HAP-1 (cell line): ENCODE results near the gene MITF.

Source experiments
- DNase-seq, 2 experiments: peaks; one replicate each; pipeline ENCODE4 v3.0.0-alpha.2; 2016 to 2020; ENCODE audit warnings: low spot score in 2 of 2
- H3K27me3 ChIP-seq: fragments of 250-450 bp; sonication (Bioruptor Pico); 2 replicates; pipeline ENCODE4 v1.5.1; 2020; ENCODE audit warnings: low read depth, mild to moderate bottlenecking, moderate library complexity
- H3K36me3 ChIP-seq: fragments of 250-450 bp; sonication (Bioruptor Pico); replicated peaks from 2 replicates; pipeline ENCODE4 v1.5.1; 2020; ENCODE audit warnings: mild to moderate bottlenecking
- H3K4me1 ChIP-seq: fragments of 250-450 bp; sonication (Bioruptor Pico); 2 replicates; pipeline ENCODE4 v1.5.1; 2020; ENCODE audit warnings: mild to moderate bottlenecking
- H3K4me3 ChIP-seq: fragments of 250-450 bp; sonication (Bioruptor Pico); 2 replicates; pipeline ENCODE4 v1.5.1; 2020; ENCODE audit warnings: mild to moderate bottlenecking, moderate library complexity
- H3K9me3 ChIP-seq: fragments of 250-450 bp; sonication (Bioruptor Pico); 2 replicates; pipeline ENCODE4 v1.5.1; 2020; ENCODE audit warnings: mild to moderate bottlenecking, moderate library complexity
- in situ Hi-C: fragments of 300-500 bp; cut with MboI; formaldehyde crosslinking; loops from 3 replicates; pipeline ENCODE4 v1.14.3; 2020; ENCODE audit warnings: low sequenced_read_pairs, inconsistent platforms, mixed read lengths

MITF gene

GRCh38 chr3:69951616-69952015 is 212.4 kb downstream of the MITF start:
- Histone ChIP-seq H3K9me3 (no peaks in the 10 kb centered on the region), H3K4me1 (peaks cover 1% of the 10 kb centered on the region; the same call in 1 of the 2 replicates), H3K4me3 (no peak overlapping the region), H3K27me3 (no peaks in the 10 kb centered on the region), H3K36me3 (no peaks in the 10 kb centered on the region)
- in situ Hi-C loops, result no loop called here
- no peak for DNase-seq

DNA sequence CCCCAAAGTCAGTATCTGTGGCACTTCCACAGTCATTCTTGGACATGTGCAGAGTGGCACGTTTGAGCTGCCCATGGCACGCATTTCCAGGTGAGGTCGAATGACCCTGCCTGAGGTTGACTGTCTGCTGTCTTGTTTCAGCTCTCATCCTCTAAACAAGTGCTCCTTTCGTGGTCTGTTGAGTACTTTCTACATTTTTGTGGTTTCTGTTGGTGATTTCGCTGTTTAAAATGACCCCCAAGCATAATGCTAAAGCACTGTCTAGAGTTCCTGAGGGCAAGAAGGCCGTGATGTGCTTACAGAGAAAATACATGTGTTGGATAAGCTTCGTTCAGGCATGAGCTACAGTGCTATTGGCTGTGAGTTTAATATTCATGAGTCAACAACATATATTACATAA is 220.3 kb downstream of the MITF start:
- no peaks in the 10 kb centered on the region for H3K27me3 ChIP-seq
- H3K9me3 ChIP-seq, result no peaks in the 10 kb centered on the region
- no peak overlapping the region for H3K4me3 ChIP-seq
- H3K4me1 ChIP-seq, result peaks cover 20% of the 10 kb centered on the region
- no peak for DNase-seq
- in situ Hi-C loops, result no loop called here
- H3K36me3 ChIP-seq, result no peaks in the 10 kb centered on the region

- no peak overlapping the region for H3K4me3 ChIP-seq
- H3K9me3 ChIP-seq, result no peaks in the 10 kb centered on the region
- in situ Hi-C loops, result no loop called here
- H3K27me3 ChIP-seq, result no peaks in the 10 kb centered on the region
- no peaks in the 10 kb centered on the region for H3K36me3 ChIP-seq
- DNase-seq, result peak; percentile 12 to 78
- H3K4me1 ChIP-seq, result peaks cover 16% of the 10 kb centered on the region
Measured at GRCh38 chr3:69961706-69962439, 222.6 kb downstream of the MITF start.

DNA sequence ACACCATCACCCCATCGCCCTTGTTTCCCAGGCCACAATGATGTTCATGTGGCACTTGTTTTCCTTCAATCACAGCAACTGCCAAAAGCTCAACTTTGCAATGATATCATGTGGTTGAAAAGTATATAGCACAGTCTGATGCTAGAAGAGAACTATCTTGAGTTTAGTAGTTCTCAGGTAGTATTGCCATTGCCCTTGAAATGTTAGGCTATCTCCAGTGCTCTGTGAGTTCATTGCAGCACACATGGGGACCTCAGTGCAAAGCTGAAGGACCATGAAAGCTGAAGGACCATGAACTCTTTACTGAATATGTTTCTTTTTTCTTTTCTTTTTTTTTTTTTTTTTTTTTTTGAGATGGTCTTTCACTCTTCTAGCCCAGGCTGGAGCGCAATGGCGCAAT is 224.4 kb downstream of the MITF start:
- Histone ChIP-seq H3K4me3 (no peak overlapping the region), H3K4me1 (peaks cover 9% of the 10 kb centered on the region), H3K27me3 (no peaks in the 10 kb centered on the region), H3K9me3 (no peaks in the 10 kb centered on the region), H3K36me3 (no peaks in the 10 kb centered on the region)
- DNase-seq, result no peak
- in situ Hi-C loops, result no loop called here

- Histone ChIP-seq H3K27me3 (no peaks in the 10 kb centered on the region), H3K4me3 (no peak overlapping the region), H3K4me1 (peaks cover 5% of the 10 kb centered on the region), H3K36me3 (no peaks in the 10 kb centered on the region), H3K9me3 (no peaks in the 10 kb centered on the region)
- no peak for DNase-seq
- in situ Hi-C loops, result no loop called here
Measured at GRCh38 chr3:69967156-69967555, 227.9 kb downstream of the MITF start.

- DNase-seq, result no peak
- Histone ChIP-seq H3K27me3 (no peaks in the 10 kb centered on the region), H3K4me1 (no peaks in the 10 kb centered on the region), H3K4me3 (no peak overlapping the region), H3K9me3 (no peaks in the 10 kb centered on the region), H3K36me3 (no peaks in the 10 kb centered on the region)
- in situ Hi-C loops, result no loop called here
Measured at GRCh38 chr3:69970827-69971226, 231.6 kb downstream of the MITF start.

GRCh38 chr3:69972672-69973071 is 233.4 kb downstream of the MITF start:
- Histone ChIP-seq H3K4me1 (no peaks in the 10 kb centered on the region), H3K27me3 (no peaks in the 10 kb centered on the region), H3K9me3 (no peaks in the 10 kb centered on the region), H3K36me3 (no peaks in the 10 kb centered on the region), H3K4me3 (no peak overlapping the region)
- no peak for DNase-seq
- in situ Hi-C loops, result no loop called here

DNA sequence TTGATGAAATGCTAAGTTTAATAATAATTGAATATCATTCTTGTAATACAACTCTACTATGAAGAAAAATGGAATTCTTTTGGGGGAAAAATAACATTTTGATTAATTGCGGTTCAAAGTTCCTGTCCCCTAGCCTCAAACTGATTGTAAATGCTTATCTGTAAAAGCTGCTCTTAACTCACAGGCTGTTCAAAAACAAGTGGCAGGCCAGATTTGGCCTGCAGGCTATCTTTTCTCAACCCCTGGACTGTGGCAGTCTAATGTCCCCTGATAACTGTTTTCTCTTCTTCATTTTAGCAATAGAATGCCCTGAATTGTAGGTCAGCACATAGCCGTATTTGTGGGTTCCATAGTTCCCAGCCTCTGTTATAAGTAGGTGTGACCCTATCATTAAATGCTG is 236.8 kb downstream of the MITF start:
- no peaks in the 10 kb centered on the region for H3K4me1 ChIP-seq
- in situ Hi-C loops, result no loop called here

DNA sequence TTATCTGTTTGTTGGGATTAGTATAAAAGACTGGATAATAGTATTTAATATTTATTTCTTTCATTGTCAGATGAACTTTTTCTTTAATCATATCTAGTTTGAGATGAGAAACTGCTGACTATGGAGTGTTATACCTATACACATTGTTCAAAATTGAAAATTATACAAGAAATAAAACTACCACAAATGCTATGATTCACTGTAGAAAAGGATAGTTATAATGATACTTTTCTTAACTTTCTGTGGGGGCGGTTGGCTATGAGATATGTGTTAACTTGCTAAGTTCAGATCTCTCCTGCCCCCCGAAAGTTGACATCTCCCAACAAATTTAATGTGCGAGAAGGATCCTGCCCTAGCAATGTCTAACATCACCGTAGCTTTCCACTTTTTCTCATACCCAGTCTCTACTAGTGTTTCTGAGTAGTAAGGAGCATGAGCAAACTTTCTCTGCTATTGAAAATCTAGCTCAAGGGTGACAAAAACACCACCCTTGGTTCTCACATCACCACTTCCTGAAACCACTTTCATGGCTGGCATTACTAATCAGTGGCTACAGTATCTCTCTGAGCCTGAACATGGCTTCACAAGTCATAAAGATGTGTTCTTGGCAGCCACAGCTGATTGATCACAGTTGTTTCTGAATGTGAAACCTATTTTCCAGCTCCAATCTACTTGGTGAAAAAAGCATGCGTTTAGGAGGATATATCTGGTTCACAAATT is 244.4 kb downstream of the MITF start:
- in situ Hi-C loops, result no loop called here
- peaks cover 10% of the 10 kb centered on the region for H3K4me1 ChIP-seq
- DNase-seq, result no peak
- no peak overlapping the region for H3K4me3 ChIP-seq
- H3K9me3 ChIP-seq, result no peaks in the 10 kb centered on the region
- H3K36me3 ChIP-seq, result no peaks in the 10 kb centered on the region
- H3K27me3 ChIP-seq, result no peaks in the 10 kb centered on the region

More for the DNA sequence above, 236.8 kb downstream of the MITF start:
- Histone ChIP-seq H3K36me3 (no peaks in the 10 kb centered on the region), H3K9me3 (no peaks in the 10 kb centered on the region), H3K4me3 (no peak overlapping the region), H3K27me3 (no peaks in the 10 kb centered on the region)
- no peak for DNase-seq

DNA sequence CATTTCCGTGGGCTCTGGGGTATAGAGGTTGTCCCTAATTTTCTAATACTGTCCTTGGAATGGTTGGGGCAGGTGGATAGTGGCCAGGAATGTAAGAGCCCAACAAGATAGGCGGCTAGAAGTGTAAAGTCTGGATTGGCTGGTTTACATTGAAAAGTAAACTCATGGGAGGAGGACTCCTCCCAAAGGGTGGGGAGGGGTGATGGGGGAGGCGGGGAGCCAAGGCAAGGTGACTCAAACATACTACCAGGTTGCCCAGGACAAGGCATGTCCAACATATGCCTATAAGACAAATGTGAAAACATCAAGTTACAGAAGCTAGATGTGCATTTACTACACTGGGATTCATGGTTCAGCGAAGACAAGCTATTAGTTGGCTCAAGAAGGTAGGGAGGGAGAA is 246.0 kb downstream of the MITF start:
- Histone ChIP-seq H3K36me3 (no peaks in the 10 kb centered on the region), H3K4me3 (no peak overlapping the region), H3K27me3 (no peaks in the 10 kb centered on the region), H3K4me1 (peaks cover 10% of the 10 kb centered on the region), H3K9me3 (no peaks in the 10 kb centered on the region)
- DNase-seq, result no peak
- in situ Hi-C loops, result no loop called here

- Histone ChIP-seq H3K4me3 (no peak overlapping the region), H3K4me1 (peaks cover 10% of the 10 kb centered on the region), H3K36me3 (no peaks in the 10 kb centered on the region), H3K27me3 (no peaks in the 10 kb centered on the region), H3K9me3 (no peaks in the 10 kb centered on the region)
- in situ Hi-C loops, result no loop called here
- no peak for DNase-seq
Measured at GRCh38 chr3:69986419-69986818, 247.2 kb downstream of the MITF start.

DNA sequence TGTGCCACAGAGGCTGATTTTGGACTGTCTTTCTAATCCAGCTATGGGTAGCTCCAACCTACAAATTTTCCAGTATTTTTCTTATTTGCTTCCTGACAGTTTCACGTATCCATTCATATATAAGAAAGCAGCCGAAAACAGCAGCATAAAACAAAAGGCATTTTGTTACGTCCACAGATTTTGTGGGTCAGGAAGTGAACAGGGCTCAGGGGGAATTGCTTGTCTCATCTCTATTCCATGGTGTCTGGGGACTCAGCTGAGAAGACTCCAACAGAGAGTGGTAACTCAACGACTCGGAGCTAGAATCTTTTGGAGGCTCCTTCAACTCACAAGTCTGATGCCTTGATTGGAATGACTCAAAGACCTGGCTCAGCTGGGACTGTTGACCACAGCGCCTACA is 248.6 kb downstream of the MITF start:
- peaks cover 12% of the 10 kb centered on the region for H3K4me1 ChIP-seq
- in situ Hi-C loops, result no loop called here
- DNase-seq, result no peak

DNA sequence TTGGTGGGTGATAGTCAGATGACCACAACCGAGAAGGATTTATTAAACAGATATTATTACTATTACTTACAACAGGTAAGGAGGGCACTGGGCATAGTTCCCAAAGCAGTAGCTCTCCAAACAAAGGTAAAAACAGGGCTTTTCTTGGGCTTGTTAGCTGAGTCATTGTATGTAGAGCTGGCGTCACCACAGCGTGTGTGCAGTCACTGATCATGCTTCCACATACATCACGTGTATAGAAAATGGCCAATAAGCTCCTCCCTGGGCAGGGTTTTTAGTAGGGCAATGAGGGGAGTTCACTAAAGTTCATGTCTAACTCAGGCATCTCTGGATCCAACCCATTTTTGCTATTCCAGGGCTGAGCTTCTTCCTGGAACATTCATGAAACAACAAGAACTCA is 254.5 kb downstream of the MITF start:
- Histone ChIP-seq H3K36me3 (no peaks in the 10 kb centered on the region), H3K9me3 (no peaks in the 10 kb centered on the region), H3K4me3 (no peak overlapping the region), H3K27me3 (no peaks in the 10 kb centered on the region), H3K4me1 (peaks cover 16% of the 10 kb centered on the region)
- no peak for DNase-seq
- in situ Hi-C loops, result no loop called here

More for the DNA sequence above, 248.6 kb downstream of the MITF start:
- Histone ChIP-seq H3K4me3 (no peak overlapping the region), H3K9me3 (no peaks in the 10 kb centered on the region), H3K27me3 (no peaks in the 10 kb centered on the region), H3K36me3 (no peaks in the 10 kb centered on the region)

DNA sequence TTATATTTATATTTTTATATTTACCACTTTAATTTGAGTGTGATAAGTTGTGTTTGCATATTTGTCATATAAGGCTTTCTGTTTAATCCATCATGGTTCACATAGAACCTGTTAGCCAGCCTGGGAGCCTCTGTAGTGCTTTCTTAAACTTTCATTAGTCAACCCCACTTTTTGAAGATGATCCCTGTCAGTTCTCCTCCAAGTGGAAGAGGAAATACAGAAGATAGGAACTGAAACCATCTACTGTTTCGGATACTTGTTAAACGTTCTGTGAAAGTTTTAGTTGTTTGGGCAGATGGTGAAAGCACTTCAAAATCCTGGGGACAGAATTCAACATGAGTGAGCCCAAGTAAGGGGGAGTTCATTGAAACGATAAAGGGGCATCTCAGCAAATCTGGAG is 255.7 kb downstream of the MITF start:
- no peak for DNase-seq
- no peak overlapping the region for H3K4me3 ChIP-seq
- no peaks in the 10 kb centered on the region for H3K36me3 ChIP-seq
- H3K4me1 ChIP-seq, result peaks cover 21% of the 10 kb centered on the region
- in situ Hi-C loops, result no loop called here
- no peaks in the 10 kb centered on the region for H3K9me3 ChIP-seq
- no peaks in the 10 kb centered on the region for H3K27me3 ChIP-seq
